GM10266 (cell line): Measurements from ENCODE around the gene GRM7.

Source experiments
- DNase-seq: peaks from one replicate; pipeline ENCODE4 v3.0.0; 2012; ENCODE audit errors: extremely low spot score
- CTCF ChIP-seq: IDR thresholded peaks from 2 replicates; pipeline ENCODE4 v1.5.1; 2012; ENCODE audit warnings: mild to moderate bottlenecking, low read depth; ENCODE audit not compliant: control insufficient read depth, insufficient read depth; ENCODE audit errors: missing control alignments

Gene GRM7

GRCh38 chr3:6860954-6861624 lies at the start of gene GRM7:
Gene GRM7, plus strand, starts transcription at chr3:6861115.
- DNase-seq, result no peak
- no peak for TF ChIP-seq CTCF

GRCh38 chr3:6821411-6821810 lies 39.5 kb upstream of the GRM7 start:
- no peak for TF ChIP-seq CTCF
- no peak for DNase-seq

GRCh38 chr3:6825524-6825923 lies 35.4 kb upstream of the GRM7 start:
- no peak for TF ChIP-seq CTCF
- DNase-seq, result no peak

GRCh38 chr3:6827453-6827852 lies 33.5 kb upstream of the GRM7 start:
- no peak for TF ChIP-seq CTCF
- no peak for DNase-seq

- DNase-seq, result no peak
- no peak for TF ChIP-seq CTCF
These were observed 16.2 kb upstream of the GRM7 start for GRCh38 chr3:6844723-6845122.

- no peak for DNase-seq
- TF ChIP-seq CTCF, result no peak
These were observed 6.7 kb upstream of the GRM7 start for GRCh38 chr3:6854184-6854583.

- DNase-seq, result no peak
- TF ChIP-seq CTCF, result no peak
These were observed 3.4 kb upstream of the GRM7 start for GRCh38 chr3:6857510-6857909.
